H9 (cell line): Measurements from ENCODE around the gene RHBDL1. TPM values are rescaled to one million over a fixed set of nuclear protein-coding genes. Genes with fewer than 3 reads are reported as not detected.

ENCODE experiments used
- DNase-seq: peaks from one replicate; pipeline ENCODE4 v3.0.0-alpha.2; 2017
- H2AFZ ChIP-seq: one replicate; pipeline ENCODE4 v1.6.1; 2013; ENCODE audit warnings: mild to moderate bottlenecking, low read length, control low read depth, moderate library complexity
- H2AK5ac ChIP-seq: 2 replicates; pipeline ENCODE4 v1.6.1; 2013; ENCODE audit warnings: low read length, control low read depth, mixed read lengths; ENCODE audit not compliant: insufficient read length
- H2BK120ac ChIP-seq: one replicate; pipeline ENCODE4 v1.6.1; 2013; ENCODE audit warnings: low read depth, mild to moderate bottlenecking, low read length, control low read depth, inconsistent platforms; ENCODE audit not compliant: poor library complexity, severe bottlenecking
- H2BK12ac ChIP-seq: 2 replicates; pipeline ENCODE4 v1.6.1; 2013; ENCODE audit warnings: low read length, control low read depth, mixed read lengths, low read depth; ENCODE audit not compliant: insufficient read length
- H2BK15ac ChIP-seq: 2 replicates; pipeline ENCODE4 v1.6.1; 2013; ENCODE audit warnings: low read depth, low read length, control low read depth
- H2BK20ac ChIP-seq: one replicate; pipeline ENCODE4 v1.6.1; 2013; ENCODE audit warnings: low read depth, mild to moderate bottlenecking, low read length, control low read depth, inconsistent platforms; ENCODE audit not compliant: poor library complexity, severe bottlenecking
- H2BK5ac ChIP-seq: 2 replicates; pipeline ENCODE4 v1.6.1; 2013; ENCODE audit warnings: low read length, control low read depth, mixed read lengths; ENCODE audit not compliant: insufficient read length
- H3K14ac ChIP-seq: 2 replicates; pipeline ENCODE4 v1.6.1; 2013; ENCODE audit warnings: low read length, control low read depth; ENCODE audit not compliant: insufficient read depth
- H3K18ac ChIP-seq: 2 replicates; pipeline ENCODE4 v1.6.1; 2013; ENCODE audit warnings: low read depth, mild to moderate bottlenecking, mixed read lengths, low read length, control low read depth; ENCODE audit not compliant: insufficient read length
- H3K23ac ChIP-seq: 2 replicates; pipeline ENCODE4 v1.6.1; 2013; ENCODE audit warnings: low read length, control low read depth, mixed read lengths, low read depth; ENCODE audit not compliant: insufficient read length
- H3K23me2 ChIP-seq: 2 replicates; pipeline ENCODE4 v1.6.1; 2013; ENCODE audit warnings: low read depth, mild to moderate bottlenecking, mixed read lengths, low read length, control low read depth; ENCODE audit not compliant: insufficient read length, poor library complexity, severe bottlenecking
- H3K27ac ChIP-seq: 2 replicates; pipeline ENCODE4 v1.5.1; 2013; ENCODE audit warnings: low read length, control low read depth, mixed read lengths, low read depth; ENCODE audit not compliant: insufficient read length
- H3K27me3 ChIP-seq: 2 replicates; pipeline ENCODE4 v1.6.1; 2013; ENCODE audit warnings: low read length, control low read depth, inconsistent platforms; ENCODE audit not compliant: insufficient read depth
- H3K4ac ChIP-seq: 2 replicates; pipeline ENCODE4 v1.6.1; 2013; ENCODE audit warnings: low read depth, mild to moderate bottlenecking, control low read depth, inconsistent platforms, low read length, moderate library complexity
- H3K4me1 ChIP-seq: 2 replicates; pipeline ENCODE4 v1.6.1; 2013; ENCODE audit warnings: low read length, control low read depth, inconsistent platforms; ENCODE audit not compliant: insufficient read depth
- H3K4me2 ChIP-seq: 2 replicates; pipeline ENCODE4 v1.6.1; 2013; ENCODE audit warnings: low read length, control low read depth, mixed read lengths; ENCODE audit not compliant: insufficient read length, insufficient read depth
- H3K56ac ChIP-seq: 2 replicates; pipeline ENCODE4 v1.6.1; 2013; ENCODE audit warnings: low read depth, mild to moderate bottlenecking, mixed read lengths, low read length, control low read depth; ENCODE audit not compliant: insufficient read length
- H3K79me1 ChIP-seq: 2 replicates; pipeline ENCODE4 v1.6.1; 2013; ENCODE audit warnings: low read depth, mild to moderate bottlenecking, moderate library complexity, low read length, control low read depth, inconsistent platforms; ENCODE audit not compliant: insufficient read depth, poor library complexity, severe bottlenecking
- H3K79me2 ChIP-seq: 2 replicates; pipeline ENCODE4 v1.6.1; 2013; ENCODE audit warnings: low read length, control low read depth, inconsistent platforms; ENCODE audit not compliant: insufficient read depth
- H3K9ac ChIP-seq: 2 replicates; pipeline ENCODE4 v1.6.1; 2013; ENCODE audit warnings: low read length, control low read depth, mixed read lengths; ENCODE audit not compliant: insufficient read length; ENCODE audit errors: extremely low read depth
- H3K9me3 ChIP-seq: one replicate; pipeline ENCODE4 v1.6.1; 2013; ENCODE audit warnings: low read depth, low read length, inconsistent platforms; ENCODE audit not compliant: control insufficient read depth
- H3T11ph ChIP-seq: one replicate; pipeline ENCODE4 v1.6.1; 2013; ENCODE audit warnings: mild to moderate bottlenecking, low read length, control low read depth, inconsistent platforms
- H4K20me1 ChIP-seq: one replicate; pipeline ENCODE4 v1.6.1; 2013; ENCODE audit not compliant: control insufficient read depth, insufficient read length, insufficient read depth
- H4K5ac ChIP-seq: 2 replicates; pipeline ENCODE4 v1.6.1; 2013; ENCODE audit warnings: low read depth, mild to moderate bottlenecking, mixed read lengths, low read length, control low read depth; ENCODE audit not compliant: insufficient read length
- H4K8ac ChIP-seq: replicated peaks from 2 replicates; pipeline ENCODE4 v1.6.1; 2013; ENCODE audit warnings: low read length, control low read depth, mixed read lengths, low read depth; ENCODE audit not compliant: insufficient read length
- H4K91ac ChIP-seq: 2 replicates; pipeline ENCODE4 v1.6.1; 2013; ENCODE audit warnings: low read depth, mild to moderate bottlenecking, moderate library complexity, mixed read lengths, low read length, control low read depth; ENCODE audit not compliant: insufficient read length
- H3K27ac Mint-ChIP-seq, 3 experiments: 2 replicates in 2 of 3; 3 replicates in 1 of 3; pipeline ENCODE4 v1.8.0; 2020 to 2021; ENCODE audit warnings: mixed read lengths in 3 of 3, mild to moderate bottlenecking in 1 of 3, moderate library complexity in 1 of 3
- H3K27me3 Mint-ChIP-seq: 2 replicates; pipeline ENCODE4 v1.8.0; 2021; ENCODE audit warnings: low read depth, mild to moderate bottlenecking, moderate library complexity, mixed read lengths
- H3K36me3 Mint-ChIP-seq, 3 experiments: 2 replicates in 2 of 3; 3 replicates in 1 of 3; pipeline ENCODE4 v1.8.0; 2020 to 2021; ENCODE audit warnings: low read depth in 3 of 3, mixed read lengths in 3 of 3; ENCODE audit not compliant: insufficient read depth in 1 of 3
- H3K4me1 Mint-ChIP-seq, 2 experiments: 2 replicates each; pipeline ENCODE4 v1.8.0; 2020; ENCODE audit warnings: mixed read lengths in 2 of 2
- H3K4me3 Mint-ChIP-seq, 2 experiments: 2 replicates in 1 of 2; 3 replicates in 1 of 2; pipeline ENCODE4 v1.8.0; 2020 to 2021; ENCODE audit warnings: mild to moderate bottlenecking in 2 of 2, mixed read lengths in 2 of 2, moderate library complexity in 1 of 2
- H3K9me3 Mint-ChIP-seq, 2 experiments: 2 replicates in 1 of 2; 3 replicates in 1 of 2; pipeline ENCODE4 v1.8.0; 2020; ENCODE audit warnings: mild to moderate bottlenecking in 2 of 2, mixed read lengths in 2 of 2, moderate library complexity in 1 of 2
- CTCF ChIP-seq: fragments of 200-600 bp; sonication (generic); conservative IDR thresholded peaks from 3 replicates; pipeline ENCODE4 v1.8.0; 2021; ENCODE audit warnings: antibody characterized with exemption, mild to moderate bottlenecking
- WGBS: extraction: QIAGEN DNeasy Blood & Tissue Kit; methylation state at CpG from one replicate; pipeline ENCODE4 v1.1.7; 2013; ENCODE audit warnings: missing lambda C conversion rate, low lambda C conversion rate, mixed read lengths; ENCODE audit not compliant: insufficient read length; ENCODE audit errors: extremely low coverage; 5-methylcytosine and 5-hydroxymethylcytosine counted together
- total RNA-seq: library from RNA; stranded (reverse); gene quantifications from 2 replicates; pipeline ENCODE4 v1.2.1, GENCODE V29; 2021

RHBDL1 gene
- total RNA-seq, 1 experiment from 2014 or later = 7.6 TPM

- H2AK5ac ChIP-seq = no peak overlapping the region
- no peak overlapping the region for H3K4me2 ChIP-seq
- TF ChIP-seq CTCF = no peak
- H3K23ac ChIP-seq = no peak overlapping the region
- no peak overlapping the region for H3K9ac ChIP-seq
- no peak overlapping the region for H3K4ac ChIP-seq
- DNase-seq = no peak
- H3K14ac ChIP-seq = no peak overlapping the region
- H3K56ac ChIP-seq = no peak overlapping the region
- no peak overlapping the region for H3K18ac ChIP-seq
- Mint-ChIP-seq H3K27ac (no peak overlapping the region), H3K36me3 (no peaks in the 10 kb centered on the region), H3K9me3 (peaks cover 0 to 2% of the 10 kb centered on the region in 2 experiments; a peak in 2 of 5 replicates), H3K4me1 (peaks cover 3 to 10% of the 10 kb centered on the region in 2 experiments; a peak in 3 of 4 replicates), H3K27me3 (peaks cover 81% of the 10 kb centered on the region), H3K4me3 (peak overlapping the region in 1 of 2 experiments; percentile 48; a peak in 2 of 5 replicates)
- no peak overlapping the region for H2BK15ac ChIP-seq
- no peaks in the 10 kb centered on the region for H3K9me3 ChIP-seq
- H2BK12ac ChIP-seq = no peak overlapping the region
- H2BK5ac ChIP-seq = no peak overlapping the region
- no peaks in the 10 kb centered on the region for H3K79me1 ChIP-seq
- H3K4me1 ChIP-seq = no peaks in the 10 kb centered on the region
- no peak overlapping the region for H4K5ac ChIP-seq
- no peaks in the 10 kb centered on the region for H4K20me1 ChIP-seq
- no peak overlapping the region for H2AFZ ChIP-seq
- H3K27me3 ChIP-seq = peaks cover 31% of the 10 kb centered on the region; the same call in 1 of the 2 replicates
- H4K8ac ChIP-seq = no peak overlapping the region
- no peak overlapping the region for H3K27ac ChIP-seq
- peaks cover 4% of the 10 kb centered on the region for H3K23me2 ChIP-seq
- no CpG with 5 or more reads among the region's 3 CpGs for WGBS
- no peak overlapping the region for H2BK120ac ChIP-seq
- H3T11ph ChIP-seq = no peak overlapping the region
- no peaks in the 10 kb centered on the region for H3K79me2 ChIP-seq
- no peak overlapping the region for H2BK20ac ChIP-seq
- H4K91ac ChIP-seq = no peak overlapping the region
Measured at GRCh38 chr16:708019-708418, 32.5 kb downstream of the RHBDL1 start.
